ENCODE data around the gene LRWD1.

- TF ChIP-seq, protein P1, sequence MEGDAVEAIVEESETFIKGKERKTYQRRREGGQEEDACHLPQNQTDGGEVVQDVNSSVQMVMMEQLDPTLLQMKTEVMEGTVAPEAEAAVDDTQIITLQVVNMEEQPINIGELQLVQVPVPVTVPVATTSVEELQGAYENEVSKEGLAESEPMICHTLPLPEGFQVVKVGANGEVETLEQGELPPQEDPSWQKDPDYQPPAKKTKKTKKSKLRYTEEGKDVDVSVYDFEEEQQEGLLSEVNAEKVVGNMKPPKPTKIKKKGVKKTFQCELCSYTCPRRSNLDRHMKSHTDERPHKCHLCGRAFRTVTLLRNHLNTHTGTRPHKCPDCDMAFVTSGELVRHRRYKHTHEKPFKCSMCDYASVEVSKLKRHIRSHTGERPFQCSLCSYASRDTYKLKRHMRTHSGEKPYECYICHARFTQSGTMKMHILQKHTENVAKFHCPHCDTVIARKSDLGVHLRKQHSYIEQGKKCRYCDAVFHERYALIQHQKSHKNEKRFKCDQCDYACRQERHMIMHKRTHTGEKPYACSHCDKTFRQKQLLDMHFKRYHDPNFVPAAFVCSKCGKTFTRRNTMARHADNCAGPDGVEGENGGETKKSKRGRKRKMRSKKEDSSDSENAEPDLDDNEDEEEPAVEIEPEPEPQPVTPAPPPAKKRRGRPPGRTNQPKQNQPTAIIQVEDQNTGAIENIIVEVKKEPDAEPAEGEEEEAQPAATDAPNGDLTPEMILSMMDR (IDR thresholded peaks at IDR 0.05) = no peak
- TF ChIP-seq POLR2A (IDR thresholded peaks at IDR 0.05) = no peak
These were observed 13.3 kb upstream of the LRWD1 start for GRCh38 chr7:102451371-102452054.
